ENCODE data around the gene LRRD1.
"Not testable (repeated sequence)": the region's sequence is repeated elsewhere in the genome, so short reads cannot be mapped to it uniquely, and the experiment has no call there.

LRRD1 gene

GRCh38 chr7:92137557-92137956, 41.4 kb downstream of the LRRD1 start:
- no peak for DNase-seq

- DNase-seq: no peak
Observed at GRCh38 chr7:92135052-92135889, 43.7 kb downstream of the LRRD1 start.

GRCh38 chr7:92134271-92135051, 44.5 kb downstream of the LRRD1 start, which contains the start of gene CYP51A1:
TSS of gene CYP51A1 (minus strand) at chr7:92134477. CDS start at chr7:92134364, 113 bp downstream.
- DNase-seq: peak; percentile 88

- peak; percentile 32 for DNase-seq
Observed at GRCh38 chr7:92133737-92134270, 45.1 kb downstream of the LRRD1 start.

GRCh38 chr7:92133133-92133736, 45.7 kb downstream of the LRRD1 start:
- DNase-seq: no peak

- DNase-seq: no peak
Observed at GRCh38 chr7:92131764-92132330, 47.1 kb downstream of the LRRD1 start.

GRCh38 chr7:92131093-92131492, 47.8 kb downstream of the LRRD1 start:
- DNase-seq: no peak

- DNase-seq: no peak
Observed at GRCh38 chr7:92121681-92122080, 57.3 kb downstream of the LRRD1 start.

GRCh38 chr7:92119213-92119759, 59.7 kb downstream of the LRRD1 start:
- no peak for DNase-seq

- no peak for DNase-seq
Observed at GRCh38 chr7:92116949-92117348, 62.0 kb downstream of the LRRD1 start.

GRCh38 chr7:92115821-92116220, 63.1 kb downstream of the LRRD1 start:
- DNase-seq: no peak

- no peak for DNase-seq
Observed at GRCh38 chr7:92110857-92111256, 68.1 kb downstream of the LRRD1 start.

GRCh38 chr7:92108821-92109220, 70.1 kb downstream of the LRRD1 start:
- no peak for DNase-seq

- DNase-seq: not testable (repeated sequence)
Observed at GRCh38 chr7:92102862-92103261, 76.1 kb downstream of the LRRD1 start.

- DNase-seq: no peak
Observed at GRCh38 chr7:92100534-92100933, 78.4 kb downstream of the LRRD1 start.

GRCh38 chr7:92095380-92095779, 83.6 kb downstream of the LRRD1 start:
- DNase-seq: no peak

Data from activated CD4-positive, alpha-beta T cell treated with anti-CD3 and anti-CD28 coated beads for 1 hour (primary cell).